Kidney (tissue), 14 donors: ENCODE results near the gene MOB3A. TPM values are rescaled to one million over a fixed set of nuclear protein-coding genes. Genes with fewer than 3 reads are reported as not detected.
A peak's percentile ranks its signal among the peaks of the same experiment; 100 is the strongest.

Experiments
- DNase-seq, 5 donors: peaks; one replicate each; pipeline ENCODE4 v3.0.0-alpha.2; 2013 to 2020
- FAIRE-seq: peaks from 2 replicates; lab custom pipeline; 2012; peaks lifted over from hg19 to GRCh38; lab: Jason Lieb, UNC
- H3K27ac ChIP-seq, 2 donors: one replicate each; pipeline ENCODE4 v1.7.0; 2013; ENCODE audit warnings: low read depth in 2 of 2, low read length in 2 of 2, inconsistent platforms in 1 of 2
- H3K27me3 ChIP-seq: one replicate; pipeline ENCODE4 v1.7.1; 2013; ENCODE audit warnings: low read length, inconsistent platforms; ENCODE audit not compliant: control insufficient read depth, insufficient read depth
- H3K36me3 ChIP-seq, 3 donors: one replicate each; pipeline versions ENCODE4 v1.7.0 to v1.7.1; 2013; ENCODE audit warnings: low read length in 3 of 3, control low read depth in 1 of 3, inconsistent platforms in 1 of 3; ENCODE audit not compliant: insufficient read depth in 3 of 3, control insufficient read depth in 2 of 3
- H3K4me1 ChIP-seq, 3 donors: one replicate each; pipeline versions ENCODE4 v1.7.0 to v1.7.1; 2013; ENCODE audit warnings: low read length in 3 of 3, inconsistent platforms in 1 of 3, low read depth in 1 of 3; ENCODE audit not compliant: control insufficient read depth in 2 of 3, insufficient read depth in 2 of 3
- H3K4me3 ChIP-seq, 3 donors: one replicate each; pipeline versions ENCODE4 v1.7.0 to v1.8.1; 2013; ENCODE audit warnings: low read length in 3 of 3, control low read depth in 1 of 3, inconsistent platforms in 1 of 3
- H3K9ac ChIP-seq, 3 donors: one replicate each; pipeline versions ENCODE4 v1.7.0 to v1.7.1; 2013; ENCODE audit warnings: low read length in 3 of 3, control low read depth in 1 of 3, inconsistent platforms in 1 of 3
- H3K9me3 ChIP-seq, 3 donors: one replicate each; pipeline versions ENCODE4 v1.7.0 to v1.7.1; 2013; ENCODE audit warnings: low read length in 3 of 3, control low read depth in 1 of 3, inconsistent platforms in 1 of 3; ENCODE audit not compliant: control insufficient read depth in 2 of 3, insufficient read depth in 1 of 3
- CTCF ChIP-seq: IDR thresholded peaks from 3 replicates; pipeline ENCODE4 v1.5.1; 2012; ENCODE audit warnings: mild to moderate bottlenecking, moderate library complexity, borderline replicate concordance; ENCODE audit not compliant: insufficient read depth; ENCODE audit errors: extremely low read depth
- intact Hi-C: fragments of 100-400 bp; cut with DNase I; formaldehyde crosslinking; loops from one replicate; pipeline ENCODE4 v1.11.1; 2022
- polyA plus RNA-seq: library from polyadenylated mRNA; stranded (reverse); fragments of 350-450 nt; fragmentation: Illumina TruSeq; extraction: RNeasy Lipid Tissue Mini Kit (QIAGEN cat#74804); gene quantifications from one replicate; pipeline ENCODE4 v1.2.3, GENCODE V29; 2014; ENCODE audit warnings: low read depth, low replicate concordance; ENCODE audit not compliant: insufficient read depth
- total RNA-seq: library from RNA; stranded (reverse); fragmentation: NEBNext Ultra II Directional; extraction: Animal tissue kit (Norgen Biotek cat#: 25700); gene quantifications from one replicate; pipeline ENCODE4 v1.2.1, GENCODE V29; 2021
- donor health status: control.
- donor health status: control.
- donor health status: control.
- donor health status: control.
- donor health status: control.
- donor health status: DM: yes; HTN: yes; CAD: no.
- donor health status: Normal renal cell carcinoma (clear cell type).

MOB3A gene
- total and polyA plus RNA-seq, 2 donors from 2014 or later: 16.9 to 59.7 TPM

DNA sequence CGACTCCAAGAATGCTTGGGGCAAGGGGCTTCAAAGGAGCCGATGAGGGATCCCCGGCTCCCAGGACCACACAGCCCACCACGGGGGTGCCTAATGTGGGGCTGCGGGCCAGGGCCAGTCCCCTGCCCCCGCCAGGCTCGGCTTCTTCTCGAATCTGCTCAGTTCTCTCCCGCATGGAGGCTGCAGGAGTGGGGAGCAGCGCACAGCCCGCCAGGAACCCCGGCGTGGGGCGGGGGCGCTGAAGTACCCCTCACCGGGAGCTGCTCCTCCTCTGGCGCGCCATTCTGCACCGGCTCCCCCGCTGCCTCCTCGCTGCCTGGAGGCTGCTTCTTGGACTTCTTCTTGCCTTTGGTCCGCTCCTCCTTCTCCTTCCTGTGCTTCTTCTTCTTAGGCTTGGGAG, 15.3 kb upstream of the MOB3A start:
- intact Hi-C loops: no loop called here
- Histone ChIP-seq H3K27ac (no peak overlapping the region), H3K4me1 (no peaks in the 10 kb centered on the region), H3K9me3 (no peaks in the 10 kb centered on the region), H3K9ac (no peak overlapping the region), H3K27me3 (no peaks in the 10 kb centered on the region), H3K4me3 (no peak overlapping the region), H3K36me3 (peaks cover 0 to 76% (median 33%) of the 10 kb centered on the region in 3 donors)
- FAIRE-seq (no peak), DNase-seq (no peak)
- TF ChIP-seq CTCF: no peak

DNA sequence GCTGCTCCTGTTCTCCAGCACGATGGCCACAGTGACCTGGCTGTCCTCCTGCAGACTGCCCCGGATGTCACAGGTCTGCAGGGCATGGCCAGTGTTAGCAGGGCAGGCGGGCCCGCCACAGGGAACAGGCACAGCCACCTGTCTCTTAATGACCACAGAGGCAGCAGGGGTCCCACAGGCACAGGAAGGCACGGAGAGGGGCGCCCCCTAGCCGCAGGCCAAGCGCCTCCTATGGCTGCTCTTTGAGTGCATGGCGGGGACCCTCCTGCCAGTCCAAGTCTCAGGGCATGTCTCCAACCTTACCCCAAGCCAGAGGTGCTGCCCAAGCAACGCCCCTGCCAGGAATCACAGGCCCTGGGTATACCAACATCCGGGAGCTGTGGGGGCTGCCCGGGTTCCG, 14.7 kb upstream of the MOB3A start:
- no peak for FAIRE-seq
- peaks cover 0 to 70% (median 30%) of the 10 kb centered on the region in 3 donors for H3K36me3 ChIP-seq
- intact Hi-C loops: no loop called here

DNA sequence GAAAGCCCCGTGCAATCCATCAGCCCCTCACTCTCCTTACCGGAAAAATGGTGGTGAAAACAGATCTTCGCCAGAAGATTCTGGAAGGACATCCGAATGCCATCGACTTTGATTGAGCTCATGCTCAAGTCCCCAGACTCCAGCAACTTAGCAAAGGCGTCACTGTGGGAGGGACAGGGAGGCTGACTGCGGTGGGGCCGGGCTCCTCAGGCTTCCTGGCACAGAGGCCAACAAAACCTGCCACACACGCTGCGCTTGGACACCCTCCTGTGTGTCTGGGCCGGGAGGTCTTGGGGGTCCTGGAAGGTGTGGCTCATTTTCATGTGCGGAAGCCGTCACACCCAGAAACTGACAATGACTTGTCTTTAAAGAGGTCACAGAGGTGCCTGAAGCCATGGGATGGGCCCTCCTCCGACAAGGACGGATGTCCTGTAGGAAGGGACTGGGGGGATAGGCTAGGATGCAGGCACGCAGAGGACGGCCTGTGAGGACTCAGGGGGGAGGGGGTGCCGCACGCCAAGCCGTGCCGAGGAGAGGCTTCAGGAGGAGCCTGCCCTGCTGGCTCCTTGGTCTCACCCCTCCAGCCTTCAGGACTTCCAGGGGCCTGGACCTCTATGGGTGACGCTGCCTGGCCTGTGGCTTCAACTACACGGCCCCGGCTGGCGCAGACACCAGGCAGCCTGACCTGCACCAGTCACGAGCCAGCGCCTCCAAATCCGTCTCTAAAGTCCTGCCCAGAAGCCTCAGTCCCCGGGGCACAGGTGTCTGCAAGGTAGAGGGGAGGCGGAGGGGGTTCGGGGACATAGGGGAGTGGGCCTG, 13.1 kb upstream of the MOB3A start:
- Histone ChIP-seq H3K9me3 (no peaks in the 10 kb centered on the region), H3K9ac (no peak overlapping the region), H3K27me3 (no peaks in the 10 kb centered on the region), H3K27ac (no peak overlapping the region), H3K4me1 (no peaks in the 10 kb centered on the region), H3K4me3 (no peak overlapping the region), H3K36me3 (peaks cover 0 to 57% (median 25%) of the 10 kb centered on the region in 3 donors)
- intact Hi-C loops: no loop called here
- FAIRE-seq: no peak
- TF ChIP-seq CTCF: no peak
- DNase-seq: peak in 1 of 5 donors; percentile 29

More for the DNA sequence above, 14.7 kb upstream of the MOB3A start:
- H3K4me3 ChIP-seq: no peak overlapping the region
- no peaks in the 10 kb centered on the region for H3K9me3 ChIP-seq
- no peak overlapping the region for H3K9ac ChIP-seq
- no peak for TF ChIP-seq CTCF
- H3K27ac ChIP-seq: no peak overlapping the region
- DNase-seq: no peak
- no peaks in the 10 kb centered on the region for H3K4me1 ChIP-seq
- no peaks in the 10 kb centered on the region for H3K27me3 ChIP-seq
